NT2/D1 (cell line): Measurements from ENCODE around the gene RNF149.

Experiments
- SUZ12 ChIP-seq: IDR thresholded peaks from 2 replicates; pipeline ENCODE4 v1.6.1; 2011; ENCODE audit not compliant: insufficient read length, insufficient read depth; ENCODE audit errors: extremely low read depth
- YY1 ChIP-seq: IDR thresholded peaks from 2 replicates; pipeline ENCODE4 v1.6.1; 2011; ENCODE audit not compliant: insufficient read length, insufficient read depth
- ZNF274 ChIP-seq: IDR thresholded peaks from 2 replicates; pipeline ENCODE4 v1.6.1; 2011; ENCODE audit warnings: mild to moderate bottlenecking, low read depth, low read length

DNA sequence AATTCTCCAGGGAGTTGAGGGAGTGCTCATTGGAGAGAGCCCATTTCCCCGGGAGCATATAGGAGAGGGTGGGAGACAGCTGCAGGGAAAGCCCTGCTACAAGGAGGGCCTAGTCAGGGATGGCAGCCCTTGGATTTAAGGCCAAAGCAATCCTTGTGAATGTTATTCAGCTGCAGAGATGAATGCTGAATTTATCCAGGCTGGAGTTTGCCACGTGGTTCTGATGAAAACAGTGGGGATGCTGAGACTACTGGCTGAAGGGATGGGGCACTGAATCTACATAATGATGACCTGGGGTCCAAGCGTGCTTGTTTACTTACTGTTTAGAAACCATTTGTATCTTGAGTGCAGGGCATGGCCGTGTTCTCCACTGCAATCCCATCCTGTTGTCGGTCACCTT lies 35.6 kb upstream of the RNF149 start:
- TF ChIP-seq YY1 (no peak), ZNF274 (no peak), SUZ12 (no peak)
